AG08396 (cell line): ENCODE data around the gene EXOC3L4.
"Not testable (repeated sequence)": the region's sequence is repeated elsewhere in the genome, so short reads cannot be mapped to it uniquely, and the experiment has no call there.

Experiments
- DNase-seq: peaks from one replicate; pipeline ENCODE4 v3.0.0; 2012; ENCODE audit warnings: low spot score, mixed read lengths

The EXOC3L4 gene

DNA sequence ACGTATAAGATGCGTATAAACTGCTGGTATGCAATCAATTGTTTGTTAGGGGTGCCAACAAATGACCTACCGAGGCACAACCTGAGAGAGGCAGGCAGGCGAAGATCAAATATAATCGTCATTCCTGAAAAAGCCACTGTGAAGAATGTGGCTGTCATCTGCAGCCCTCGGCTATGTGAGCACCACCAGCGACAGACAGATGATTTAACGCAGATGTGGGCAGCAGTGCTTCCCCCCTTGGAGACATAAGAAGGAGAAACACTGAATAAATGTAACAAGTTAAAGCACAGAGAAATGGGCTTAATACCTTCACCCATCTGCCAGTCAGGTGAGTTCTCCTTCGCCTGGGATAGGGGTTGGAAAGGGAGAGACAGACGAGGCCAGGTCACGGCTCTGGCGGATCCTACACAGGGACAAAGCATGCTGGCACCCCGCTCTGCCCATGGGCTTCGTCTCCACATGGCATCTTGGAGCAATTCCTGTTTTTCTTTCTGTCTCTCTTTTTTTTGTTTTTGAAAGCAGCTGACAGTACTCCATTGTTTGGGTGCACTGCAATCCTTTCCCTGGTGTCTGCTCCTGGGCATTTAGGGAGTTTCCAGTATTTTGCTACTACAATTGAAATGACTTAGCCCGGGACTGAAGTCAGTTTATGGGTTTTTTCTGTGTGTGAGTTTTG is 56.9 kb downstream of the EXOC3L4 start:
- no peak for DNase-seq

DNA sequence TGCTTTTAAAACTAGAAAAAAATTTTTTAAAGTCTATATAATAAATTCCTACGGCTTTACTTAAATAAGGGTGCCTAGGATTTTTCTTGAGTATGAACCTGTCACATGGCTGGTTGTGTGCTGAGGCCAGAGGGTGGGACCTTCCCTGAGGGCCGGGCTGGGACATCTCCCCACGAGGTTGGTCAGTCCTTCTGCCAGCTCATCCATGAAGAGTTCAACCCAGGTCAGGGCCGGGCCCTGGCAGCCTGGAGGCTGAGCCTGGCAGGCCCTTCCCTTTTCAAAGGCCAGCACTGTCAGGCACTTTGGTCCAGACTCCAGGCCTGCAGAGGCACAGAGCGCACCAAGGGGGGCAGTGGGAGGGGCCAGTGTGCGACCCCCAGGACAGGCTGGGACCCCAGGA is 60.5 kb downstream of the EXOC3L4 start:
- peak; percentile 89 for DNase-seq

DNA sequence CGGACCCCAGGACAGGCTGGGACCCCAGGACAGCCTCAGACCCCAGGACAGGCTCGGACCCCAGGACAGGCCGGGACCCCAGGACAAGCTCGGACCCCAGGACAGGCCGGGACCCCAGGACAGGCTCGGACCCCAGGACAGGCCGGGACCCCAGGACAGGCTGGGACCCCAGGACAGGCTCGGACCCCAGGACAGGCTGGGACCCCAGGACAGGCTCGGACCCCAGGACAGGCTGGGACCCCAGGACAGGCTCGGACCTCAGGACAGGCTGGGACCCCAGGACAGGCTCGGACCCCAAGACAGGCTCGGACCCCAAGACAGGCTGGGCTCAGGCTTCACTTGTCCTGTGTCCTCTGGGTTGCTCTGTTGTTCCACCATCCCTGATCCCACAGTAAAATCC is 60.9 kb downstream of the EXOC3L4 start:
- DNase-seq = not testable (repeated sequence)

DNA sequence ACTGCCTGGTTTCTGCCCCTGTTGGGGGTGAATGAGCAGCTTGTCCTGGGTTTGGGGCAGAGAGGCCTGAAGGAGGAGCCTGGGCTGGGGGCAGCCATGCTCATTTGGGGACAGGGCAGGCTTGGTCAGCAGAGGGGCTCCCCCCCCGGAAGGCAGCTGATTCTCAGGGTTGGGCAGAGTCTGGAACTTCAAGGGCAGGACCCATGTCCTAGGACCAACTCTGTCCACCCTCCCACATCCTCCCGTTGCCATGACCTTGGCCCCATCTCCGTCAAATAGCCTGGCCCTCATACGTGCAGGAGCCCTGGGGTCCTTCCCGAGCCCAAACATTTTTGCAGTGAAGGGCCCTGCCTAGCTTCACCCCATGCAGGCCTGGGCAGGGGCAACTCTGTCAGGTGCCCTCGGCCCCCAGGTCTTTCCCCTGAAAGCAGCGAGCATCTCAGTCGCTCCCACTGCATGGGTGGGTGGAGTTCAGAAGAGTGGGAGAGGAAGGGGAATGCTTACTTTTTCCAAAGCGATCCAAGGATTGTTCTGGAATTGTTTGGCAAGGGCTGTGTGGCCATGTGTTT is 61.4 kb downstream of the EXOC3L4 start:
- DNase-seq = no peak

DNA sequence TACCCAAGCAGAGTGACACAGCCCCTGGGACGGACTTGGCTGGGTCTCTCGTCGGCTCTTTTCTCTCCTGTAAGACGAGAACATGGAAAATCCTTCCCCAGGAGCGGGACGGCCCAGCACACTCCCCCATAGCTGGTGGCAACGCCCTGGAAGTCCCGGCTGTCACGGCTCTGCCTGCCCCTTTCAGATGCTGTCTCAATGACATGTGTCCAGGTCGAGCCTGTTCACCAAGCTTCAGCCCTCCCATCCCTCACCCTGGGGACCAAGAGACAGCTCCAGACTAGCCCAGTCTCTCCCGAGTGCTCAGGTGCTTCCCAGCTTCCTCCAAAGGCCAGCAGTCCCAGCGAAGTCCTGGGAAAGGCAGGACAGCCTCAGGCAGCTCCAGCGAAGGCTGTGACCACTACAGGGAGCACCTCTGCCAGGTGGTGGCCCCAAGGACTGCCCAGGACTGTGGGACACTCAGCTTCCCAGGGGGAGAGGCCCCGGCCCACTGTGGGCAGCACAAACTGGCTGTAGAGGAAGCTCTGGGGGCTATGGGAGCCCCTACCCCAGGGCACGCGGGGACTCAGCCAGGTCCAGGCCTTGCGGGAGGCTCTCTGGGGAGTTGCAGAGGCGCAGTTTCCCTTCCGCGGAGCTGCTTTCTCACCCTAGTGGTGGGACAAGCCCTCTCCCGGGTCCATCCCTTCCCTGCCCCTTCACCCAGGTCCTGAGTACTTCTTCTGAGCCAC is 62.3 kb downstream of the EXOC3L4 start:
- no peak for DNase-seq

DNA sequence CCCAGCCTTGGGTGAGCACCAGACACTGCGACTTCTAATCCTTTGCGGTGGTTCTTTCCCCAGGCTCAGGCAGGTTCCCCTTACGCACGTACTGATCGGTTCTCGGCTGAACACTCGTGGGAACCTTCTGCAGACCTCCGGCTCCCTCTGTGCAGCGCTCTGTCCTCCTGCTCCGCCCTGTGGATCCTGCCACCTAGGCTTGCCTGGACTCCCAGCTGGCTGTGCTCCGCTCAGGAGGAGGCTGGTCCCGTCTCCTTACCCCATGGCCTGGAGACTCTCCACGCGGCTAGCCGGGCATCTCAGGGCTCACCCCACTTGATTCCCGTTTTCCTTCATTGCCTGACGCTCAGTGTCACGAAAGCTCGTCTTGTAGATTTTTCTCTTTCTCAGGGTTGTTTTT is 63.4 kb downstream of the EXOC3L4 start:
- DNase-seq = no peak

DNA sequence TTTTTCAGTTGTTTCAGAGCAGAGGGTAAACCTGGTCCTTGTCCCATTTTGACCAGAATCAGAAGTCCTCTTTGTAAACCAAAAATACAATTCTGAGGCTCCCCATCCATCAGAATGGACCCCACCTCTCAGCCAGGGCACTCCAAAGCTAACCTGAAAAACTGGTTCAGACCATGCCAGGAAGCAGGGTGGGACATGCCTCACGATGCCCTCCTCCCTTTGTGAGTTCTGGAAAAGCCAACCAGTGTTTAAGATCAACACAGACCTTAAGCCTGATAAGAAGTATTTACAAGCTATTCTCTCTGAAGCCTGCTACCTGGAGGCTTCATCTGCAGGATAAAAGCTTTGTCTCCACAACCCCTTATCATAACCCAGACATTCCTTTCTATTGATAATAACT is 64.2 kb downstream of the EXOC3L4 start:
- DNase-seq = no peak
